Spleen (tissue), 11 donors: ENCODE data around the gene UBASH3B. TPM values are rescaled to one million over a fixed set of nuclear protein-coding genes. Genes with fewer than 3 reads are reported as not detected.

Source experiments
- DNase-seq: peaks from one replicate; pipeline ENCODE4 v3.0.0-alpha.2; 2020
- H3K27ac ChIP-seq, 8 donors: fragments of 200-600 bp; sonication (generic) in 7 of 8; 1 replicate in 4 of 8; 2 replicates in 4 of 8; pipeline versions ENCODE4 v1.5.0 to v1.8.0; 2016 to 2021; ENCODE audit warnings: inconsistent platforms in 4 of 8, mild to moderate bottlenecking in 4 of 8, moderate library complexity in 1 of 8
- H3K27me3 ChIP-seq, 7 donors: fragments of 200-600 bp; sonication (generic) in 6 of 7; replicated peaks in 1 of 7; 1 replicate in 4 of 7; 2 replicates in 3 of 7; pipeline versions ENCODE4 v1.5.0 to v1.8.0; 2016 to 2021; ENCODE audit warnings: inconsistent platforms in 3 of 7, mild to moderate bottlenecking in 1 of 7
- H3K36me3 ChIP-seq, 6 donors: fragments of 200-600 bp; sonication (generic) in 5 of 6; 1 replicate in 4 of 6; 2 replicates in 2 of 6; pipeline versions ENCODE4 v1.5.0 to v1.8.0; 2016 to 2021; ENCODE audit warnings: inconsistent platforms in 2 of 6
- H3K4me1 ChIP-seq, 6 donors: fragments of 200-600 bp; sonication (generic) in 5 of 6; 1 replicate in 3 of 6; 2 replicates in 3 of 6; pipeline versions ENCODE4 v1.5.0 to v1.8.0; 2016 to 2021; ENCODE audit warnings: inconsistent platforms in 3 of 6
- H3K4me3 ChIP-seq, 8 donors: fragments of 200-600 bp; sonication (generic) in 7 of 8; 1 replicate in 4 of 8; 2 replicates in 4 of 8; pipeline versions ENCODE4 v1.5.0 to v1.8.0; 2016 to 2021; ENCODE audit warnings: inconsistent platforms in 4 of 8, mild to moderate bottlenecking in 4 of 8, moderate library complexity in 2 of 8
- H3K9me3 ChIP-seq, 8 donors: fragments of 200-600 bp; sonication (generic) in 7 of 8; 1 replicate in 4 of 8; 2 replicates in 4 of 8; pipeline versions ENCODE4 v1.5.0 to v1.8.0; 2016 to 2021; ENCODE audit warnings: inconsistent platforms in 4 of 8
- POLR2A ChIP-seq, 3 donors: fragments of 450-650 bp; IDR thresholded peaks; one replicate each; pipeline ENCODE4 v1.5.1; 2017; ENCODE audit warnings: antibody characterized with exemption in 3 of 3, mild to moderate bottlenecking in 1 of 3
- POLR2AphosphoS5 ChIP-seq, 3 donors: sonication (generic); formaldehyde crosslinking; IDR thresholded peaks; one replicate each; pipeline ENCODE4 v1.5.1; 2017; ENCODE audit warnings: antibody characterized with exemption in 3 of 3
- WGBS, 5 donors: extraction: QIAGEN DNeasy Blood & Tissue Kit in 3 of 5; methylation state at CpG; one replicate each; pipeline versions ENCODE4 v1.1.5 to v1.1.7; 2013 to 2018; 5-methylcytosine and 5-hydroxymethylcytosine counted together
- intact Hi-C: fragments of 100-400 bp; cut with DNase I; formaldehyde crosslinking; loops from one replicate; pipeline ENCODE4 v1.15.0; 2023; ENCODE audit warnings: low total_unique reads
- polyA plus RNA-seq, 3 donors: library from polyadenylated mRNA; stranded (reverse); fragments of 200-250 nt; gene quantifications; one replicate each; pipeline ENCODE4 v1.2.1, GENCODE V29; 2013
- total RNA-seq, 7 donors: library from RNA; depleted of rRNA in 3 of 7; stranded (reverse); fragments of >200 nt in 3 of 7; fragmentation: NEBNext Ultra II Directional in 4 of 7; extraction: Animal tissue kit (Norgen Biotek cat#: 25700) in 4 of 7; gene quantifications; one replicate each; pipeline versions ENCODE4 v1.1.0 to v1.2.1, GENCODE V29; 2016 to 2021
- TF ChIP-seq, protein P1 (sequence below), 11 experiments: fragments of 200-600 bp in 7 of 11; fragments of 450-650 bp in 4 of 11; sonication (generic) in 4 of 11; IDR thresholded peaks in 8 of 11; conservative IDR thresholded peaks in 3 of 11; 1 replicate in 7 of 11; 2 replicates in 4 of 11; pipeline versions ENCODE4 v1.4.0 to v1.8.0; 2016 to 2021; ENCODE audit warnings: antibody characterized with exemption in 11 of 11, inconsistent platforms in 4 of 11, mild to moderate bottlenecking in 1 of 11
- donor health status: healthy with polysubstance abuse.
- donor health status: DM: no; HTN: no; CAD: no; lungs with moderate emphysema.
- donor health status: DM: no; HTN: no; CAD: no.
- donor health status: Bipolar disorder and iron deficiency.
- donor health status: healthy.
- donor health status: DM: no; HTN: no; CAD: no.
- donor health status: DM: yes; HTN: yes; CAD: no.

UBASH3B gene
- total and polyA plus RNA-seq, 10 donors, result 4.4 to 190 (median 77.9) TPM

DNA sequence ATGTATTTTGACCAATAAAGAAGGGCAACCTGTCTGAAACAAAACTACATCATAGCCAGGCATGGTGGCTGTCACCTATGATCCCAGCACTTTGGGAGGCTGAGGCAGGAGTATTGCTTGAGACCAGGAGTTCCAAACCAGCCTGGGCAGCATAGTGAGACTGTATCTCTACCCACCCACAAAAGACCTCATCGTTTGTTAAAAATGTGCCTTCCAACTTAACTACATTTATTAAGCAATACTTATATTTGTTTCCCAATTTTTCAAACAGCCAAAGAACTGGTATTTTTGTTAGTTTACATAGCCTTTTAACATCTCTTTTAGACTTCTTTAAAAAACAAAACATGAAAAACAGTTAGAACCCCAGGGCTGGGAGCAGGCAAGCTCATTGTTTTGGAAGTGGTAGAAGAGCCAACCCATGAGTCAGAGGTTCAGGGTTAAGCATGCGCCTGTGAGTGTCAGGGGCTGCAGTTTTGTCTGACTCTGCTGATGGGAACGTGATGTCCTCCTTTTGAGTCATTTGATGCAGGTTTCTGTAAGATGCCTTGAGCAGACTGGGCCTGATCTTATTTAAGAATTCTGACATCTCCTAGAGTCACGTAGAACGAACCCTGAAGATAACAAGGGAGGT, 128.9 kb downstream of the UBASH3B start:
- intact Hi-C loops, result loop anchor here (10.0 kb wide), 1 partner anchor 150 kb away; no protein-coding TSS in a partner anchor
- Histone ChIP-seq H3K36me3 (peaks cover 0 to 97% (median 36%) of the 10 kb centered on the region in 6 donors), H3K27ac (no peak overlapping the region)

DNA sequence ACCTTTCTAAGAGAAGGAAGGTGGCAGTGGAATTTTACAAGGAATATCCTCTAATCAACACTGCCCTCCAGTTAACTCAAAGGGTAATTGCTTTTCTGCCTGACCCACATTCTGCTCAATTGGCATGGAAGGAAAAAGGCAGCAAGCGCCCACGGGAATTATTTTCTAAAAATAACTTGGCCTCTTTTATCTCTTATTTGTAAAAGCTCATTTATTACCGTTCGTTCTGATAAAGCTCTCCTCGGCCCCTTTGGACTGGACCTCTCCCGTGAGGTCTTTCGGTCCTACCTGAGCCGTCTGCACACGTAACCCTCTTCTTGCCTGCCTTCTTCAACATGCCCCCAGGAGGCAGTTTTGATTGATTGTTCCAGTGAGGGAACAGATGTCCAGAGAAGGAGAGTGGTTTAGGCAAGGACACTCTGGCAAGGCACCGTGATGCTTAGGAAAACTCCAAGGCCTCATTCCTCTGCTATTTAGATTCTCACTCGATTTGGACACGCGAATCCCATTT, 129.6 kb downstream of the UBASH3B start:
- Histone ChIP-seq H3K4me3 (no peak overlapping the region), H3K27me3 (no peaks in the 10 kb centered on the region), H3K9me3 (no peaks in the 10 kb centered on the region), H3K36me3 (peaks cover 0 to 97% (median 38%) of the 10 kb centered on the region in 6 donors), H3K4me1 (peaks cover 0 to 38% (median 22%) of the 10 kb centered on the region in 6 donors), H3K27ac (no peak overlapping the region)
- TF ChIP-seq, protein P1, sequence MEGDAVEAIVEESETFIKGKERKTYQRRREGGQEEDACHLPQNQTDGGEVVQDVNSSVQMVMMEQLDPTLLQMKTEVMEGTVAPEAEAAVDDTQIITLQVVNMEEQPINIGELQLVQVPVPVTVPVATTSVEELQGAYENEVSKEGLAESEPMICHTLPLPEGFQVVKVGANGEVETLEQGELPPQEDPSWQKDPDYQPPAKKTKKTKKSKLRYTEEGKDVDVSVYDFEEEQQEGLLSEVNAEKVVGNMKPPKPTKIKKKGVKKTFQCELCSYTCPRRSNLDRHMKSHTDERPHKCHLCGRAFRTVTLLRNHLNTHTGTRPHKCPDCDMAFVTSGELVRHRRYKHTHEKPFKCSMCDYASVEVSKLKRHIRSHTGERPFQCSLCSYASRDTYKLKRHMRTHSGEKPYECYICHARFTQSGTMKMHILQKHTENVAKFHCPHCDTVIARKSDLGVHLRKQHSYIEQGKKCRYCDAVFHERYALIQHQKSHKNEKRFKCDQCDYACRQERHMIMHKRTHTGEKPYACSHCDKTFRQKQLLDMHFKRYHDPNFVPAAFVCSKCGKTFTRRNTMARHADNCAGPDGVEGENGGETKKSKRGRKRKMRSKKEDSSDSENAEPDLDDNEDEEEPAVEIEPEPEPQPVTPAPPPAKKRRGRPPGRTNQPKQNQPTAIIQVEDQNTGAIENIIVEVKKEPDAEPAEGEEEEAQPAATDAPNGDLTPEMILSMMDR (IDR thresholded peaks at IDR 0.05 in 8 of 11, conservative IDR thresholded peaks at IDR 0.05 in 3 of 11), result no peak
- no peak for TF ChIP-seq POLR2A (IDR thresholded peaks at IDR 0.05)
- no peak for TF ChIP-seq POLR2AphosphoS5 (IDR thresholded peaks at IDR 0.05)
- intact Hi-C loops, result loop anchor here (10.0 kb wide), 1 partner anchor 150 kb away; no protein-coding TSS in a partner anchor
- DNase-seq, result no peak
- WGBS, 5 donors, result 74 to 87% (median 86%) methylated on average over 13 of the region's 13 CpGs

More for the DNA sequence above, 128.9 kb downstream of the UBASH3B start:
- peak in 1 of 3 donors; percentile 7 for TF ChIP-seq POLR2AphosphoS5 (IDR thresholded peaks at IDR 0.05)
- TF ChIP-seq, protein P1 (IDR thresholded peaks at IDR 0.05 in 8 of 11, conservative IDR thresholded peaks at IDR 0.05 in 3 of 11), result no peak
- 70 to 81% (median 76%) methylated on average over 5 of the region's 5 CpGs for WGBS, 5 donors
- DNase-seq, result no peak
- no peaks in the 10 kb centered on the region for H3K9me3 ChIP-seq
- H3K4me1 ChIP-seq, result peaks cover under 1 to 44% (median 27%) of the 10 kb centered on the region in 6 donors
- H3K27me3 ChIP-seq, result no peaks in the 10 kb centered on the region
- no peak overlapping the region for H3K4me3 ChIP-seq

DNA sequence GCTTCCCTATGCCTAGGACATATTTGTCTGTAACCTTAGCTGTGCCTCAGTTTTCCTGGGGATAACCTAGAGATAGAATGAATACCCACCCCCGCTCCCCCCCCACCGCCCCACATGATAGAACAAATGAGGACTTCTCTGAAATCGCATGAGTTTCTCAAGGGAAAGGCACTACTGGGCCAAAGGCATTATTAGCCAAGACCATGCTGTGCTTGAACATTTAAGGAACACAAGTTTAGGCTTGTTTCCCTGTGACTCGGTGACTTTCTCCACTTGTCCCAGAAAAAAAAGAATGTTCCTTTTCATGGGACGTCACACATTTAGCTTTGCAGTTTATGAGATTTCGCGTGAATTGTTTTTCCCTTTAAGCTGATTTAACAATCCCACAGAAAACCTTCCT, 131.4 kb downstream of the UBASH3B start:
- WGBS, 5 donors, result 90 to 96% (median 93%) methylated on average over 7 of the region's 7 CpGs
- H3K36me3 ChIP-seq, result peaks cover 0 to 100% (median 47%) of the 10 kb centered on the region in 6 donors
- no peak overlapping the region for H3K27ac ChIP-seq
- TF ChIP-seq, protein P1 (IDR thresholded peaks at IDR 0.05 in 8 of 11, conservative IDR thresholded peaks at IDR 0.05 in 3 of 11), result no peak
- TF ChIP-seq POLR2A (IDR thresholded peaks at IDR 0.05) (no peak), POLR2AphosphoS5 (IDR thresholded peaks at IDR 0.05) (no peak)
- no peaks in the 10 kb centered on the region for H3K9me3 ChIP-seq
- no peak for DNase-seq
- peaks cover 0 to 19% (median 7%) of the 10 kb centered on the region in 6 donors for H3K4me1 ChIP-seq
- no peak overlapping the region for H3K4me3 ChIP-seq
- H3K27me3 ChIP-seq, result no peaks in the 10 kb centered on the region
- intact Hi-C loops, result loop anchor here (10.0 kb wide), 1 partner anchor 152 kb away; no protein-coding TSS in a partner anchor
